ENCODE data around the gene ASB5.
"Not testable (repeated sequence)": the region's sequence is repeated elsewhere in the genome, so short reads cannot be mapped to it uniquely, and the experiment has no call there.

Gene ASB5

GRCh38 chr4:176268963-176269362, at the start of gene ASB5:
ASB5 (minus strand) TSS chr4:176269222; CDS start chr4:176269108, 114 bp downstream.
- DNase-seq: no peak

GRCh38 chr4:176313596-176314336, 44.7 kb upstream of the ASB5 start:
- DNase-seq: no peak

- no peak for DNase-seq
Measured at GRCh38 chr4:176309772-176310171, 40.8 kb upstream of the ASB5 start.

- no peak for DNase-seq
Measured at GRCh38 chr4:176309046-176309445, 40.0 kb upstream of the ASB5 start.

- DNase-seq: no peak
Measured at GRCh38 chr4:176308441-176308840, 39.4 kb upstream of the ASB5 start.

GRCh38 chr4:176307666-176307930, 38.6 kb upstream of the ASB5 start:
- no peak for DNase-seq

- DNase-seq: no peak
Measured at GRCh38 chr4:176306837-176307665, 38.0 kb upstream of the ASB5 start.

- no peak for DNase-seq
Measured at GRCh38 chr4:176303938-176304337, 34.9 kb upstream of the ASB5 start.

GRCh38 chr4:176302283-176303275, 33.6 kb upstream of the ASB5 start:
- no peak for DNase-seq

- DNase-seq: no peak
Measured at GRCh38 chr4:176300565-176300964, 31.5 kb upstream of the ASB5 start.

GRCh38 chr4:176300036-176300435, 31.0 kb upstream of the ASB5 start:
- no peak for DNase-seq

- no peak for DNase-seq
Measured at GRCh38 chr4:176298664-176299063, 29.6 kb upstream of the ASB5 start.

- not testable (repeated sequence) for DNase-seq
Measured at GRCh38 chr4:176295907-176296306, 26.9 kb upstream of the ASB5 start.

GRCh38 chr4:176293660-176294059, 24.6 kb upstream of the ASB5 start:
- no peak for DNase-seq

GRCh38 chr4:176292920-176293319, 23.9 kb upstream of the ASB5 start:
- no peak for DNase-seq

GRCh38 chr4:176291748-176292147, 22.7 kb upstream of the ASB5 start:
- no peak for DNase-seq

- DNase-seq: no peak
Measured at GRCh38 chr4:176290520-176290919, 21.5 kb upstream of the ASB5 start.

- DNase-seq: no peak
Measured at GRCh38 chr4:176289561-176289960, 20.5 kb upstream of the ASB5 start.

- no peak for DNase-seq
Measured at GRCh38 chr4:176288020-176288419, 19.0 kb upstream of the ASB5 start.

GRCh38 chr4:176287546-176287945, 18.5 kb upstream of the ASB5 start:
- no peak for DNase-seq

GRCh38 chr4:176286728-176287127, 17.7 kb upstream of the ASB5 start:
- DNase-seq: no peak

GRCh38 chr4:176279560-176279959, 10.5 kb upstream of the ASB5 start:
- not testable (repeated sequence) for DNase-seq
